ENCODE results near the gene ESYT1. TPM values are rescaled to one million over a fixed set of nuclear protein-coding genes. Genes with fewer than 3 reads are reported as not detected.

Gene ESYT1
- total and polyA plus RNA-seq, 9 of the 15 experiments (the other 6 are each of a cell fraction or from before 2014, with no cell fraction given), result 132 to 420 (median 164) TPM

DNA sequence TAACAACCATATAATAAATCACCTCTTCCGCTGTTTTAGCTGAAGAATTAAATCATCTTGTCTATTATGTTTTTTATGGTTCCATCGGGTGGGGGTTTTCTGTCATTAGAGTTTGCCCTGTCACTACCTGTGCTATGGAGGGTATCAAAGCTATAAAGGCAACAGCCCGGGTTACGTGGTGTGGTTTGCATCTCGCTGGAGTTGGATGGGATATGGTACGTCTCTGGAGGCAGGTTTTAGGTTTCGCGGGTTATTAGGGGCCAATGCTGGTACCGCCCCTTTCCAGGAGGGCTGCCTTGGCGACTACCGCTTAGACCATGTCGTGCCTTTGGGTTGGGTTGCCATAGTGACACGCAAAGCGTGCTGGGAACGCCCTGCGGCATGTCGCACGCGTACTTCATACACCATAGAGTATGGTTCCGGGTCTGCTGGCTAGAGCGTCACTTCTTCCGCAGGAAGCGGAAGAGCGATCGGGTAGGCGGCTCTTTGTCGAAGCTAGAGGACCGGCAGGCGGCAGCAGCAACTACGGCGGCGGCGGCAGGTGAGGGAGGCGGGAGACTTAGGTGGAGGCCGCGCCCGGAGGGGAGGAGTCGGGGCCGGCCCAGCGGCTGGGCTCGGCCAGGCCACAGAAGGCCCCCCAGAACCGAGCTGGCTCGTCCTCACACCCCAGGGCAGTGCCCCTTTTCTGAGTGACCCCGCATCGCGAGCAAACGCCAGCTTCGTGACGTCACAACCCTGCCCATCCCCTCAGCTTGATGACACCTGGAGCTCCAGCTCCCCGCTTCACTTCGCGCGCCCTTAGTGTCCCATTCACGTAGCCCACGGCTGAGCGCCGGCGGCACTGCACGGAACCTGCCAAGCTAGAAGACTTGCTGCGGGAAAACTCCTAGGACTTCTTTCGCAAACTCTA, 10.0 kb upstream of the ESYT1 start, which contains the start of gene ZC3H10 (continued):
- TF ChIP-seq ZNF407 (IDR thresholded peaks at IDR 0.05; ENCODE audit: low read depth) (peak; percentile 34; the same call in 1 of the 2 replicates), ZSCAN29 (IDR thresholded peaks at IDR 0.05) (peak; percentile 70; the same call in 1 of the 2 replicates), MAX (CRISPR knock-in tag; IDR thresholded peaks at IDR 0.05) (peak; percentile 93), CTCFL (IDR thresholded peaks at IDR 0.05; ENCODE audit: borderline replicate concordance, insufficient read depth, low read depth, low read length, poor library complexity, severe bottlenecking) (peak; percentile 93), WHSC1 (IDR thresholded peaks at IDR 0.05; ENCODE audit: low read length) (no peak)
- TF ChIP-seq, protein P1, sequence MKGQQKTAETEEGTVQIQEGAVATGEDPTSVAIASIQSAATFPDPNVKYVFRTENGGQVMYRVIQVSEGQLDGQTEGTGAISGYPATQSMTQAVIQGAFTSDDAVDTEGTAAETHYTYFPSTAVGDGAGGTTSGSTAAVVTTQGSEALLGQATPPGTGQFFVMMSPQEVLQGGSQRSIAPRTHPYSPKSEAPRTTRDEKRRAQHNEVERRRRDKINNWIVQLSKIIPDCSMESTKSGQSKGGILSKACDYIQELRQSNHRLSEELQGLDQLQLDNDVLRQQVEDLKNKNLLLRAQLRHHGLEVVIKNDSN (CRISPR knock-in tag; IDR thresholded peaks at IDR 0.05), result peak; percentile 39; the same call in 1 of the 2 replicates
- TF ChIP-seq, protein P2, sequence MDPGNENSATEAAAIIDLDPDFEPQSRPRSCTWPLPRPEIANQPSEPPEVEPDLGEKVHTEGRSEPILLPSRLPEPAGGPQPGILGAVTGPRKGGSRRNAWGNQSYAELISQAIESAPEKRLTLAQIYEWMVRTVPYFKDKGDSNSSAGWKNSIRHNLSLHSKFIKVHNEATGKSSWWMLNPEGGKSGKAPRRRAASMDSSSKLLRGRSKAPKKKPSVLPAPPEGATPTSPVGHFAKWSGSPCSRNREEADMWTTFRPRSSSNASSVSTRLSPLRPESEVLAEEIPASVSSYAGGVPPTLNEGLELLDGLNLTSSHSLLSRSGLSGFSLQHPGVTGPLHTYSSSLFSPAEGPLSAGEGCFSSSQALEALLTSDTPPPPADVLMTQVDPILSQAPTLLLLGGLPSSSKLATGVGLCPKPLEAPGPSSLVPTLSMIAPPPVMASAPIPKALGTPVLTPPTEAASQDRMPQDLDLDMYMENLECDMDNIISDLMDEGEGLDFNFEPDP (CRISPR knock-in tag; IDR thresholded peaks at IDR 0.05), result peak; percentile 55; the same call in 1 of the 2 replicates
- TF ChIP-seq, protein P3, sequence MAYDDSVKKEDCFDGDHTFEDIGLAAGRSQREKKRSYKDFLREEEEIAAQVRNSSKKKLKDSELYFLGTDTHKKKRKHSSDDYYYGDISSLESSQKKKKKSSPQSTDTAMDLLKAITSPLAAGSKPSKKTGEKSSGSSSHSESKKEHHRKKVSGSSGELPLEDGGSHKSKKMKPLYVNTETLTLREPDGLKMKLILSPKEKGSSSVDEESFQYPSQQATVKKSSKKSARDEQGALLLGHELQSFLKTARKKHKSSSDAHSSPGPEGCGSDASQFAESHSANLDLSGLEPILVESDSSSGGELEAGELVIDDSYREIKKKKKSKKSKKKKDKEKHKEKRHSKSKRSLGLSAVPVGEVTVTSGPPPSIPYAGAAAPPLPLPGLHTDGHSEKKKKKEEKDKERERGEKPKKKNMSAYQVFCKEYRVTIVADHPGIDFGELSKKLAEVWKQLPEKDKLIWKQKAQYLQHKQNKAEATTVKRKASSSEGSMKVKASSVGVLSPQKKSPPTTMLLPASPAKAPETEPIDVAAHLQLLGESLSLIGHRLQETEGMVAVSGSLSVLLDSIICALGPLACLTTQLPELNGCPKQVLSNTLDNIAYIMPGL (CRISPR knock-in tag; IDR thresholded peaks at IDR 0.05), result peak; percentile 72; the same call in 1 of the 2 replicates

Data from K562 (cell line).